Naive thymus-derived CD4-positive, alpha-beta T cell (primary cell): ENCODE data around the gene IKZF1. TPM values are rescaled to one million over a fixed set of nuclear protein-coding genes. Genes with fewer than 3 reads are reported as not detected.
A peak's percentile ranks its signal among the peaks of the same experiment; 100 is the strongest.

Experiments used
- ATAC-seq: fragments of 150-1000 bp; cut with Tn5 transposase; 2 replicates; pipeline ENCODE4 v1.10.0; 2021; ENCODE audit warnings: mild to moderate bottlenecking, moderate library complexity
- CTCF ChIA-PET: fragments of 350-600 bp; sonication (Branson Sonifier 250); formaldehyde crosslinking; loops from one replicate; lab custom pipeline; 2021; ENCODE audit warnings: antibody characterized with exemption; lab: Charles Lee
- POLR2A ChIA-PET: fragments of 350-600 bp; sonication (Branson Sonifier 250); formaldehyde crosslinking; loops from one replicate; lab custom pipeline; 2021; ENCODE audit warnings: antibody characterized with exemption, inconsistent platforms; lab: Charles Lee
- DNase-seq, 9 donors: peaks; one replicate each; pipeline versions ENCODE4 v3.0.0 to v3.0.0-alpha.2; 2020 to 2022; ENCODE audit warnings: mixed read lengths in 1 of 9
- H3K27ac ChIP-seq: one replicate; pipeline ENCODE4 v1.7.0; 2013; ENCODE audit warnings: mild to moderate bottlenecking, low read depth, low read length, moderate library complexity
- H3K27me3 ChIP-seq, 2 donors: one replicate each; pipeline ENCODE4 v1.7.0; 2013; ENCODE audit warnings: low read length in 2 of 2, mild to moderate bottlenecking in 2 of 2, moderate library complexity in 2 of 2; ENCODE audit not compliant: control insufficient read depth in 2 of 2, insufficient read depth in 2 of 2
- H3K36me3 ChIP-seq, 3 experiments: 1 replicate in 2 of 3; 2 replicates in 1 of 3; pipeline ENCODE4 v1.7.0; 2013; ENCODE audit warnings: low read length in 3 of 3, mild to moderate bottlenecking in 3 of 3, moderate library complexity in 1 of 3; ENCODE audit not compliant: insufficient read depth in 3 of 3, control insufficient read depth in 2 of 3
- H3K4me1 ChIP-seq, 2 donors: one replicate each; pipeline ENCODE4 v1.7.0; 2013; ENCODE audit warnings: low read length in 2 of 2, mild to moderate bottlenecking in 2 of 2, moderate library complexity in 1 of 2; ENCODE audit not compliant: control insufficient read depth in 2 of 2, insufficient read depth in 2 of 2
- H3K4me3 ChIP-seq: 2 replicates; pipeline ENCODE4 v1.7.0; 2013; ENCODE audit warnings: mild to moderate bottlenecking, low read length
- H3K9me3 ChIP-seq, 3 experiments: 1 replicate in 2 of 3; 2 replicates in 1 of 3; pipeline ENCODE4 v1.7.0; 2013; ENCODE audit warnings: low read length in 3 of 3; ENCODE audit not compliant: control insufficient read depth in 2 of 3
- H3K27ac Mint-ChIP-seq, 9 donors: one replicate each; pipeline ENCODE4 v1.8.0; 2020 to 2022; ENCODE audit warnings: mixed read lengths in 9 of 9, mild to moderate bottlenecking in 8 of 9, moderate library complexity in 5 of 9, inconsistent platforms in 2 of 9
- H3K27me3 Mint-ChIP-seq, 5 donors: one replicate each; pipeline ENCODE4 v1.8.0; 2021 to 2022; ENCODE audit warnings: mixed read lengths in 5 of 5, mild to moderate bottlenecking in 1 of 5
- H3K36me3 Mint-ChIP-seq, 5 donors: one replicate each; pipeline ENCODE4 v1.8.0; 2020 to 2022; ENCODE audit warnings: mixed read lengths in 5 of 5, mild to moderate bottlenecking in 3 of 5, inconsistent platforms in 1 of 5
- H3K4me1 Mint-ChIP-seq, 7 donors: one replicate each; pipeline ENCODE4 v1.8.0; 2020 to 2022; ENCODE audit warnings: mixed read lengths in 7 of 7, mild to moderate bottlenecking in 3 of 7, inconsistent platforms in 1 of 7
- H3K4me3 Mint-ChIP-seq, 10 donors: one replicate each; pipeline ENCODE4 v1.8.0; 2020 to 2022; ENCODE audit warnings: mild to moderate bottlenecking in 10 of 10, mixed read lengths in 10 of 10, moderate library complexity in 6 of 10, inconsistent platforms in 2 of 10
- H3K9me3 Mint-ChIP-seq, 11 donors: one replicate each; pipeline ENCODE4 v1.8.0; 2020 to 2022; ENCODE audit warnings: mixed read lengths in 11 of 11, mild to moderate bottlenecking in 4 of 11, inconsistent platforms in 1 of 11, moderate library complexity in 1 of 11
- intact Hi-C, 2 donors: fragments of 100-400 bp; cut with micrococcal nuclease; formaldehyde crosslinking; loops; one replicate each; pipeline ENCODE4 v1.15.1; 2023
- polyA plus RNA-seq, 2 donors: library from polyadenylated mRNA; unstranded; fragments of 300-500 nt; fragmentation: Illumina TruSeq; gene quantifications; one replicate each; pipeline ENCODE4 v1.2.3, GENCODE V29; 2021
- total RNA-seq, 6 experiments: library from RNA in 5 of 6; stranded (reverse) in 5 of 6; gene quantifications; 1 replicate in 5 of 6; 2 replicates in 1 of 6; pipeline ENCODE4 v1.2.3 and lab custom pipeline; 2021 to 2026

The IKZF1 gene
- total and polyA plus RNA-seq, 7 experiments from 2014 or later, result 258 to 548 (median 434) TPM

GRCh38 chr7:50377356-50377755, 72.8 kb downstream of the IKZF1 start:
- H3K9me3 Mint-ChIP-seq, result peaks cover 0 to under 1% (median 0%) of the 10 kb centered on the region in 11 donors
- POLR2A ChIA-PET, result interaction anchor here (1.0 to 43.0 kb wide), 9 partner anchors 8 to 171 kb away, joined by 3 to 2368 read pairs (median 4); partner anchors contain the start of gene IKZF1
- H3K4me3 Mint-ChIP-seq, result peak overlapping the region in 5 of 10 donors; percentile 3 to 65 (median 42)
- H3K36me3 ChIP-seq, result peaks cover 32 to 84% (median 44%) of the 10 kb centered on the region in 3 experiments
- H3K27ac ChIP-seq, result peak overlapping the region; percentile 69
- peaks cover 66 to 100% (median 99%) of the 10 kb centered on the region in 7 donors for H3K4me1 Mint-ChIP-seq
- ATAC-seq (no peak), DNase-seq (no peak)
- H3K27me3 ChIP-seq, result no peaks in the 10 kb centered on the region
- peak overlapping the region in 7 of 9 donors; percentile 50 to 99 (median 78) for H3K27ac Mint-ChIP-seq
- H3K9me3 ChIP-seq, result no peaks in the 10 kb centered on the region
- no peaks in the 10 kb centered on the region for H3K27me3 Mint-ChIP-seq
- no peak overlapping the region for H3K4me3 ChIP-seq
- peaks cover 11 to 73% (median 44%) of the 10 kb centered on the region in 5 donors for H3K36me3 Mint-ChIP-seq
- H3K4me1 ChIP-seq, result peaks cover 35 to 81% of the 10 kb centered on the region in 2 donors
- CTCF ChIA-PET, result interaction anchor here (0.8 to 1.9 kb wide), 5 partner anchors 9 to 172 kb away, joined by 3 to 6 read pairs (median 3); no protein-coding TSS in a partner anchor
- intact Hi-C loops, result loop anchor here in 1 of 2 donors (2.0 kb wide), 1 partner anchor 15 kb away; no protein-coding TSS in a partner anchor

GRCh38 chr7:50379082-50379481, 74.6 kb downstream of the IKZF1 start:
- H3K4me3 Mint-ChIP-seq, result peak overlapping the region in 9 of 10 donors; percentile 5 to 65 (median 27)
- DNase-seq (no peak), ATAC-seq (peak; percentile 14)
- peaks cover 29 to 72% of the 10 kb centered on the region in 2 donors for H3K4me1 ChIP-seq
- peaks cover 40 to 89% (median 48%) of the 10 kb centered on the region in 3 experiments for H3K36me3 ChIP-seq
- H3K36me3 Mint-ChIP-seq, result peaks cover 11 to 80% (median 49%) of the 10 kb centered on the region in 5 donors
- H3K27ac ChIP-seq, result peak overlapping the region; percentile 69
- H3K27ac Mint-ChIP-seq, result peak overlapping the region in 7 of 9 donors; percentile 60 to 99 (median 78)
- POLR2A ChIA-PET, result interaction anchor here (1.2 to 39.4 kb wide), 3 partner anchors 12 to 174 kb away, joined by 4 to 1292 read pairs (median 7); no protein-coding TSS in a partner anchor
- H3K4me3 ChIP-seq, result no peak overlapping the region
- CTCF ChIA-PET, result interaction anchor here (1.4 kb wide), 1 partner anchor 33 kb away, joined by 3 read pairs; no protein-coding TSS in a partner anchor
- peaks cover 60 to 100% (median 99%) of the 10 kb centered on the region in 7 donors for H3K4me1 Mint-ChIP-seq
- H3K9me3 ChIP-seq, result no peaks in the 10 kb centered on the region
- H3K9me3 Mint-ChIP-seq, result peaks cover 0 to 4% (median 0%) of the 10 kb centered on the region in 11 donors
- no peaks in the 10 kb centered on the region for H3K27me3 ChIP-seq
- no peaks in the 10 kb centered on the region for H3K27me3 Mint-ChIP-seq
- intact Hi-C loops, result no loop called here

GRCh38 chr7:50379539-50379938, 75.0 kb downstream of the IKZF1 start:
- H3K4me1 ChIP-seq, result peaks cover 29 to 67% of the 10 kb centered on the region in 2 donors
- peaks cover 59 to 100% (median 99%) of the 10 kb centered on the region in 7 donors for H3K4me1 Mint-ChIP-seq
- POLR2A ChIA-PET, result interaction anchor here (1.1 to 39.4 kb wide), 4 partner anchors 12 to 174 kb away, joined by 3 to 1292 read pairs (median 6); no protein-coding TSS in a partner anchor

GRCh38 chr7:50382455-50382854, 77.9 kb downstream of the IKZF1 start:
- H3K9me3 ChIP-seq, result no peaks in the 10 kb centered on the region
- H3K27me3 Mint-ChIP-seq, result no peaks in the 10 kb centered on the region
- H3K4me1 Mint-ChIP-seq, result peaks cover 44 to 96% (median 91%) of the 10 kb centered on the region in 7 donors
- H3K27ac Mint-ChIP-seq, result peak overlapping the region in 7 of 9 donors; percentile 58 to 99 (median 78)
- peak overlapping the region in 3 of 10 donors; percentile 11 to 37 (median 33) for H3K4me3 Mint-ChIP-seq
- peak overlapping the region; percentile 69 for H3K27ac ChIP-seq
- ChIA-PET CTCF (interaction anchor here (0.7 to 1.3 kb wide), 2 partner anchors 9 to 14 kb away, joined by 3 to 4 read pairs; no protein-coding TSS in a partner anchor), POLR2A (interaction anchor here (0.5 to 39.4 kb wide), 4 partner anchors 15 to 54 kb away, joined by 3 to 1292 read pairs (median 3); no protein-coding TSS in a partner anchor)
- H3K27me3 ChIP-seq, result no peaks in the 10 kb centered on the region
- H3K4me1 ChIP-seq, result peaks cover 26 to 57% of the 10 kb centered on the region in 2 donors
- peaks cover 0 to 4% (median 0%) of the 10 kb centered on the region in 11 donors for H3K9me3 Mint-ChIP-seq
- H3K4me3 ChIP-seq, result no peak overlapping the region
- intact Hi-C loops, result no loop called here
- H3K36me3 Mint-ChIP-seq, result peaks cover 15 to 76% (median 58%) of the 10 kb centered on the region in 5 donors
- peaks cover 34 to 81% (median 50%) of the 10 kb centered on the region in 3 experiments for H3K36me3 ChIP-seq
- ATAC-seq (no peak), DNase-seq (no peak)

More at GRCh38 chr7:50379539-50379938, 75.0 kb downstream of the IKZF1 start:
- H3K9me3 ChIP-seq, result no peaks in the 10 kb centered on the region
- peaks cover 44 to 89% (median 49%) of the 10 kb centered on the region in 3 experiments for H3K36me3 ChIP-seq
- ATAC-seq (peak; percentile 42), DNase-seq (peak in 1 of 9 donors; percentile 34)
- Mint-ChIP-seq H3K4me3 (peak overlapping the region in 9 of 10 donors; percentile 2 to 68 (median 17)), H3K9me3 (peaks cover 0 to 4% (median 0%) of the 10 kb centered on the region in 11 donors), H3K27me3 (no peaks in the 10 kb centered on the region), H3K36me3 (peaks cover 11 to 83% (median 52%) of the 10 kb centered on the region in 5 donors), H3K27ac (peak overlapping the region in 7 of 9 donors; percentile 60 to 99 (median 78))
- H3K27ac ChIP-seq, result peak overlapping the region; percentile 69
- CTCF ChIA-PET, result interaction anchor here (1.3 to 1.4 kb wide), 2 partner anchors 34 to 287 kb away, joined by 3 to 5 read pairs; partner anchors contain the start of gene ZPBP
- intact Hi-C loops, result no loop called here
- H3K27me3 ChIP-seq, result no peaks in the 10 kb centered on the region
- no peak overlapping the region for H3K4me3 ChIP-seq

- H3K27me3 ChIP-seq, result no peaks in the 10 kb centered on the region
- peak overlapping the region in 5 of 9 donors; percentile 73 to 98 (median 97) for H3K27ac Mint-ChIP-seq
- ChIA-PET CTCF (no interaction called here), POLR2A (interaction anchor here (0.9 to 2.6 kb wide), 3 partner anchors 10 to 49 kb away, joined by 3 to 15 read pairs (median 4); no protein-coding TSS in a partner anchor)
- H3K4me1 Mint-ChIP-seq, result peaks cover 45 to 96% (median 91%) of the 10 kb centered on the region in 7 donors
- ATAC-seq (no peak), DNase-seq (no peak)
- no peaks in the 10 kb centered on the region for H3K9me3 ChIP-seq
- H3K9me3 Mint-ChIP-seq, result peaks cover 0 to 6% (median 0%) of the 10 kb centered on the region in 11 donors
- peak overlapping the region in 1 of 10 donors; percentile 38 for H3K4me3 Mint-ChIP-seq
- peaks cover 22 to 83% (median 60%) of the 10 kb centered on the region in 5 donors for H3K36me3 Mint-ChIP-seq
- H3K27ac ChIP-seq, result peak overlapping the region; percentile 60
- H3K36me3 ChIP-seq, result peaks cover 41 to 89% (median 77%) of the 10 kb centered on the region in 3 experiments
- intact Hi-C loops, result no loop called here
- peaks cover 40 to 61% of the 10 kb centered on the region in 2 donors for H3K4me1 ChIP-seq
- H3K27me3 Mint-ChIP-seq, result no peaks in the 10 kb centered on the region
- no peak overlapping the region for H3K4me3 ChIP-seq
Measured at GRCh38 chr7:50387351-50387750, 82.8 kb downstream of the IKZF1 start.

- Mint-ChIP-seq H3K27ac (peak overlapping the region; percentile 80 to 98 (median 95)), H3K27me3 (no peaks in the 10 kb centered on the region), H3K9me3 (peaks cover 0 to 3% (median 0%) of the 10 kb centered on the region in 11 donors), H3K36me3 (peaks cover 36 to 81% (median 61%) of the 10 kb centered on the region in 5 donors), H3K4me3 (peak overlapping the region in 6 of 10 donors; percentile 5 to 76 (median 44)), H3K4me1 (peaks cover 53 to 96% (median 91%) of the 10 kb centered on the region in 7 donors)
- Histone ChIP-seq H3K36me3 (peaks cover 38 to 87% (median 57%) of the 10 kb centered on the region in 3 experiments), H3K27me3 (no peaks in the 10 kb centered on the region), H3K4me1 (peaks cover 51 to 78% of the 10 kb centered on the region in 2 donors), H3K4me3 (no peak overlapping the region), H3K27ac (peak overlapping the region; percentile 60), H3K9me3 (no peaks in the 10 kb centered on the region)
- ChIA-PET POLR2A (interaction anchor here (0.9 kb wide), 1 partner anchor 22 kb away, joined by 3 read pairs; no protein-coding TSS in a partner anchor), CTCF (no interaction called here)
- intact Hi-C loops, result no loop called here
- DNase-seq, result no peak
- ATAC-seq, result no peak
Measured at GRCh38 chr7:50389961-50390360, 85.4 kb downstream of the IKZF1 start.
